CD14-positive monocyte (primary cell): ENCODE results near the gene CCR8. TPM values are rescaled to one million over a fixed set of nuclear protein-coding genes. Genes with fewer than 3 reads are reported as not detected.

Experiments
- DNase-seq, 3 donors: peaks; one replicate each; pipeline ENCODE4 v3.0.0-alpha.2; 2011 to 2022
- H2AFZ ChIP-seq: 2 replicates; pipeline ENCODE4 v1.6.0; 2012; ENCODE audit warnings: mild to moderate bottlenecking, low read depth, low read length, inconsistent platforms; ENCODE audit not compliant: insufficient read depth, poor library complexity, severe bottlenecking
- H3K27ac ChIP-seq, 2 donors: 1 replicate in 1 of 2; 2 replicates in 1 of 2; pipeline ENCODE4 v1.5.1; 2012 to 2013; ENCODE audit warnings: low read length in 2 of 2, control low read depth in 1 of 2, inconsistent platforms in 1 of 2, low read depth in 1 of 2, mild to moderate bottlenecking in 1 of 2
- H3K27me3 ChIP-seq, 2 donors: one replicate each; pipeline versions ENCODE4 v1.6.0 to v1.6.1; 2011 to 2013; ENCODE audit warnings: low read length in 2 of 2; ENCODE audit not compliant: control insufficient read depth in 2 of 2, insufficient read depth in 2 of 2
- H3K36me3 ChIP-seq, 2 donors: replicated peaks in 1 of 2; 1 replicate in 1 of 2; 2 replicates in 1 of 2; pipeline versions ENCODE4 v1.5.1 to v1.6.1; 2012 to 2013; ENCODE audit warnings: low read length in 2 of 2, control low read depth in 1 of 2, inconsistent platforms in 1 of 2, mild to moderate bottlenecking in 1 of 2; ENCODE audit not compliant: insufficient read depth in 2 of 2, control insufficient read depth in 1 of 2
- H3K4me1 ChIP-seq, 2 donors: 1 replicate in 1 of 2; 2 replicates in 1 of 2; pipeline versions ENCODE4 v1.5.1 to v1.6.1; 2012 to 2013; ENCODE audit warnings: low read length in 2 of 2, control low read depth in 1 of 2, inconsistent platforms in 1 of 2, mild to moderate bottlenecking in 1 of 2, moderate library complexity in 1 of 2; ENCODE audit not compliant: insufficient read depth in 2 of 2, control insufficient read depth in 1 of 2
- H3K4me2 ChIP-seq: replicated peaks from 2 replicates; pipeline ENCODE3; 2012; ENCODE audit warnings: low read length, moderate library complexity, mild to moderate bottlenecking; ENCODE audit not compliant: poor library complexity, severe bottlenecking; ENCODE audit errors: extremely low read depth
- H3K4me3 ChIP-seq, 3 experiments: fragments of 200-600 bp in 1 of 3; sonication (generic) in 1 of 3; replicated peaks in 1 of 3; 1 replicate in 2 of 3; 2 replicates in 1 of 3; pipeline ENCODE4 v1.5.1; 2011 to 2013; ENCODE audit warnings: low read length in 3 of 3, mild to moderate bottlenecking in 3 of 3, control low read depth in 2 of 3, low read depth in 2 of 3, inconsistent platforms in 1 of 3, moderate library complexity in 1 of 3
- H3K79me2 ChIP-seq: 2 replicates; pipeline ENCODE4 v1.6.0; 2012; ENCODE audit warnings: mild to moderate bottlenecking, control low read depth, inconsistent platforms, low read length, moderate library complexity; ENCODE audit not compliant: insufficient read depth
- H3K9ac ChIP-seq: 2 replicates; pipeline ENCODE4 v1.6.0; 2017; ENCODE audit warnings: low read length, mild to moderate bottlenecking; ENCODE audit not compliant: insufficient read depth, poor library complexity, severe bottlenecking
- H3K9me3 ChIP-seq, 2 donors: replicated peaks in 1 of 2; 1 replicate in 1 of 2; 2 replicates in 1 of 2; pipeline versions ENCODE4 v1.5.1 to v1.6.1; 2012 to 2013; ENCODE audit warnings: low read length in 2 of 2, control low read depth in 1 of 2; ENCODE audit not compliant: control insufficient read depth in 1 of 2, insufficient read depth in 1 of 2
- H4K20me1 ChIP-seq: 2 replicates; pipeline ENCODE4 v1.6.0; 2012; ENCODE audit warnings: mild to moderate bottlenecking, low read length, control low read depth, moderate library complexity; ENCODE audit not compliant: insufficient read depth
- H3K27ac Mint-ChIP-seq, 7 donors: one replicate each; pipeline ENCODE4 v1.8.0; 2020; ENCODE audit warnings: mild to moderate bottlenecking in 7 of 7, mixed read lengths in 7 of 7, moderate library complexity in 6 of 7, inconsistent platforms in 2 of 7
- H3K27me3 Mint-ChIP-seq, 3 donors: one replicate each; pipeline ENCODE4 v1.8.0; 2021 to 2022; ENCODE audit warnings: low read depth in 3 of 3, mild to moderate bottlenecking in 3 of 3, mixed read lengths in 3 of 3, moderate library complexity in 3 of 3, inconsistent platforms in 1 of 3
- H3K36me3 Mint-ChIP-seq, 2 donors: one replicate each; pipeline ENCODE4 v1.8.0; 2020; ENCODE audit warnings: mixed read lengths in 2 of 2, inconsistent platforms in 1 of 2, mild to moderate bottlenecking in 1 of 2
- H3K4me1 Mint-ChIP-seq: one replicate; pipeline ENCODE4 v1.8.0; 2020; ENCODE audit warnings: mild to moderate bottlenecking, mixed read lengths
- H3K4me3 Mint-ChIP-seq, 2 donors: one replicate each; pipeline ENCODE4 v1.8.0; 2020; ENCODE audit warnings: mild to moderate bottlenecking in 2 of 2, mixed read lengths in 2 of 2, moderate library complexity in 1 of 2
- H3K9me3 Mint-ChIP-seq, 7 donors: one replicate each; pipeline ENCODE4 v1.8.0; 2020 to 2022; ENCODE audit warnings: mixed read lengths in 7 of 7, mild to moderate bottlenecking in 6 of 7, moderate library complexity in 6 of 7, inconsistent platforms in 2 of 7
- CTCF ChIP-seq: fragments of 200-600 bp; IDR thresholded peaks from one replicate; pipeline ENCODE4 v1.8.0; 2022; ENCODE audit warnings: antibody characterized with exemption, mild to moderate bottlenecking
- WGBS: methylation state at CpG from one replicate; pipeline ENCODE4 v1.1.5; 2013; ENCODE audit warnings: missing lambda C conversion rate; ENCODE audit not compliant: insufficient coverage; 5-methylcytosine and 5-hydroxymethylcytosine counted together
- intact Hi-C, 2 donors: fragments of 100-400 bp; cut with micrococcal nuclease; formaldehyde crosslinking; loops; one replicate each; pipeline versions ENCODE4 v1.15.0 to v1.15.1; 2023
- polyA plus RNA-seq, 3 donors: library from polyadenylated mRNA; depleted of rRNA in 1 of 3; unstranded in 2 of 3; stranded (reverse) in 1 of 3; fragments of 300-500 nt in 2 of 3; fragments of >200 nt in 1 of 3; fragmentation: Illumina TruSeq in 2 of 3; gene quantifications; 1 replicate in 2 of 3; 2 replicates in 1 of 3; pipeline ENCODE4 v1.2.3, GENCODE V29; 2012 to 2021

The CCR8 gene
- polyA plus RNA-seq, 3 donors: not detected

GRCh38 chr3:39346785-39347585 is 17.5 kb downstream of the CCR8 start:
- H3K9ac ChIP-seq: no peak overlapping the region
- H3K79me2 ChIP-seq: no peaks in the 10 kb centered on the region
- H3K4me2 ChIP-seq: no peak overlapping the region
- Mint-ChIP-seq H3K27ac (no peak overlapping the region), H3K4me1 (no peaks in the 10 kb centered on the region), H3K4me3 (no peak overlapping the region), H3K27me3 (peaks cover 0 to 2% (median 0%) of the 10 kb centered on the region in 3 donors), H3K36me3 (no peaks in the 10 kb centered on the region), H3K9me3 (no peaks in the 10 kb centered on the region)
- no peak overlapping the region for H3K4me3 ChIP-seq
- H3K27me3 ChIP-seq: no peaks in the 10 kb centered on the region
- intact Hi-C loops: no loop called here
- no peak overlapping the region for H2AFZ ChIP-seq
- no peak overlapping the region for H3K27ac ChIP-seq
- no peak for TF ChIP-seq CTCF
- H4K20me1 ChIP-seq: no peaks in the 10 kb centered on the region
- H3K4me1 ChIP-seq: no peaks in the 10 kb centered on the region
- H3K9me3 ChIP-seq: no peaks in the 10 kb centered on the region
- no peak for DNase-seq
- WGBS: no CpG with 5 or more reads among the region's 2 CpGs
- no peaks in the 10 kb centered on the region for H3K36me3 ChIP-seq

GRCh38 chr3:39347586-39347876 is 18.0 kb downstream of the CCR8 start:
- H3K9me3 Mint-ChIP-seq: no peaks in the 10 kb centered on the region
- H3K27me3 Mint-ChIP-seq: peaks cover 0 to under 1% (median 0%) of the 10 kb centered on the region in 3 donors
- H3K9ac ChIP-seq: no peak overlapping the region
- H3K4me3 ChIP-seq: no peak overlapping the region
- no peak overlapping the region for H3K27ac ChIP-seq
- H3K36me3 Mint-ChIP-seq: no peaks in the 10 kb centered on the region
- H3K4me2 ChIP-seq: no peak overlapping the region
- intact Hi-C loops: no loop called here
- no peaks in the 10 kb centered on the region for H3K4me1 Mint-ChIP-seq
- TF ChIP-seq CTCF: no peak
- H3K4me1 ChIP-seq: no peaks in the 10 kb centered on the region
- H3K9me3 ChIP-seq: no peaks in the 10 kb centered on the region
- no peak overlapping the region for H3K27ac Mint-ChIP-seq
- H2AFZ ChIP-seq: no peak overlapping the region
- 100% methylated on average over 3 of the region's 3 CpGs for WGBS
- H4K20me1 ChIP-seq: no peaks in the 10 kb centered on the region
- H3K36me3 ChIP-seq: no peaks in the 10 kb centered on the region
- no peaks in the 10 kb centered on the region for H3K79me2 ChIP-seq
- H3K27me3 ChIP-seq: no peaks in the 10 kb centered on the region
- no peak for DNase-seq
- H3K4me3 Mint-ChIP-seq: no peak overlapping the region
